ENCODE results near the gene ACER2.

ACER2 gene

GRCh38 chr9:19456996-19457692 lies 48.3 kb downstream of the ACER2 start:
- peak; percentile 25 for DNase-seq

- DNase-seq: no peak
Observed at GRCh38 chr9:19457693-19458009, 48.8 kb downstream of the ACER2 start.

- no peak for DNase-seq
Observed at GRCh38 chr9:19460243-19460642, 51.4 kb downstream of the ACER2 start.

- no peak for DNase-seq
Observed at GRCh38 chr9:19461135-19461534, 52.3 kb downstream of the ACER2 start.

GRCh38 chr9:19464061-19464763 lies 55.4 kb downstream of the ACER2 start:
- no peak for DNase-seq

- DNase-seq: no peak
Observed at GRCh38 chr9:19464764-19465585, 56.2 kb downstream of the ACER2 start.

- no peak for DNase-seq
Observed at GRCh38 chr9:19465586-19466279, 56.9 kb downstream of the ACER2 start.

- DNase-seq: no peak
Observed at GRCh38 chr9:19466280-19466639, 57.5 kb downstream of the ACER2 start.

- DNase-seq: no peak
Observed at GRCh38 chr9:19469271-19469670, 60.5 kb downstream of the ACER2 start.

GRCh38 chr9:19470567-19470966 lies 61.8 kb downstream of the ACER2 start:
- DNase-seq: no peak

GRCh38 chr9:19470981-19471650 lies 62.3 kb downstream of the ACER2 start:
- DNase-seq: no peak

GRCh38 chr9:19471737-19472648 lies 63.2 kb downstream of the ACER2 start:
- DNase-seq: peak; percentile 15

GRCh38 chr9:19473605-19474004 lies 64.8 kb downstream of the ACER2 start:
- DNase-seq: no peak

GRCh38 chr9:19479874-19480273 lies 71.1 kb downstream of the ACER2 start:
- DNase-seq: no peak

- no peak for DNase-seq
Observed at GRCh38 chr9:19480345-19480744, 71.5 kb downstream of the ACER2 start.

GRCh38 chr9:19481121-19481870 lies 72.5 kb downstream of the ACER2 start:
- no peak for DNase-seq

- no peak for DNase-seq
Observed at GRCh38 chr9:19481971-19482404, 73.2 kb downstream of the ACER2 start.

- no peak for DNase-seq
Observed at GRCh38 chr9:19484699-19485098, 75.9 kb downstream of the ACER2 start.

GRCh38 chr9:19485193-19485592 lies 76.4 kb downstream of the ACER2 start:
- DNase-seq: no peak

- no peak for DNase-seq
Observed at GRCh38 chr9:19486803-19487202, 78.0 kb downstream of the ACER2 start.

GRCh38 chr9:19488721-19489120 lies 79.9 kb downstream of the ACER2 start:
- no peak for DNase-seq

All from NK-92 treated with Interleukin-12 subunit alpha and Interleukin-12 subunit beta, amount 100 ng/mL, for 24 hours (cell line).